HepG2 (cell line): ENCODE measurements around the gene LGALS4. TPM values are rescaled to one million over a fixed set of nuclear protein-coding genes. Genes with fewer than 3 reads are reported as not detected.

Experiments used
- ATF1 ChIP-seq: IDR thresholded peaks from 2 replicates; pipeline ENCODE4 v1.6.1; 2016; ENCODE audit warnings: mild to moderate bottlenecking, control low read depth
- ATF4 ChIP-seq, 2 experiments: fragments of 450-650 bp in 1 of 2; sonication (generic) in 1 of 2; formaldehyde crosslinking; IDR thresholded peaks; 2 replicates each; pipeline versions ENCODE4 v1.5.0 to v1.8.0; 2020 to 2022; ENCODE audit warnings: mild to moderate bottlenecking in 1 of 2, missing genetic modification reagents in 1 of 2
- CBX2 ChIP-seq, 2 experiments: fragments of 200-600 bp in 1 of 2; sonication (generic); formaldehyde crosslinking in 1 of 2; IDR thresholded peaks; 2 replicates each; pipeline versions ENCODE4 v1.7.0 to v1.8.1; 2018 to 2022; ENCODE audit warnings: low read depth in 2 of 2, low read length in 1 of 2, mild to moderate bottlenecking in 1 of 2, missing genetic modification reagents in 1 of 2
- GABPA ChIP-seq, 2 experiments: IDR thresholded peaks; 2 replicates each; pipeline ENCODE4 v1.6.1; 2011 to 2016; ENCODE audit warnings: low read depth in 2 of 2, low read length in 1 of 2, missing biosample characterization in 1 of 2, missing genetic modification characterization in 1 of 2
- GTF2F1 ChIP-seq: fragments of 150-350 bp; IDR thresholded peaks from 2 replicates; pipeline ENCODE4 v1.6.1; 2014; ENCODE audit warnings: low read length
- JARID2 ChIP-seq: sonication (generic); formaldehyde crosslinking; IDR thresholded peaks from 2 replicates; pipeline ENCODE4 v1.8.1; 2023; ENCODE audit warnings: missing genetic modification reagents, inconsistent platforms; ENCODE audit not compliant: insufficient replicate concordance
- KLF16 ChIP-seq, 2 experiments: sonication (generic) in 1 of 2; formaldehyde crosslinking in 1 of 2; IDR thresholded peaks; 2 replicates each; pipeline versions ENCODE4 v1.6.1 to v1.8.0; 2016 to 2023; ENCODE audit warnings: missing genetic modification reagents in 2 of 2, missing compliant biosample characterization in 1 of 2
- MED1 ChIP-seq: sonication (generic); formaldehyde crosslinking; IDR thresholded peaks from 2 replicates; pipeline ENCODE4 v1.4.0; 2020; ENCODE audit warnings: missing genetic modification reagents
- NFRKB ChIP-seq: fragments of 450-650 bp; IDR thresholded peaks from 2 replicates; pipeline ENCODE4 v1.6.1; 2017
- RFX1 ChIP-seq: fragments of 450-650 bp; IDR thresholded peaks from 2 replicates; pipeline ENCODE4 v1.6.1; 2017
- SNAPC2 ChIP-seq: sonication (generic); formaldehyde crosslinking; IDR thresholded peaks from 2 replicates; pipeline ENCODE4 v1.8.1; 2022; ENCODE audit warnings: mild to moderate bottlenecking, missing genetic modification reagents
- TBL1XR1 ChIP-seq: fragments of 150-350 bp; IDR thresholded peaks from 2 replicates; pipeline ENCODE4 v1.6.1; 2014; ENCODE audit warnings: borderline replicate concordance, low read length; ENCODE audit not compliant: partially characterized antibody
- TEAD3 ChIP-seq: optimal IDR thresholded peaks from 2 replicates; pipeline ENCODE3; 2016; ENCODE audit warnings: borderline replicate concordance
- U2AF1 ChIP-seq: fragments of 200-400 bp; formaldehyde crosslinking; optimal IDR thresholded peaks from 2 replicates; pipeline ENCODE3; 2017; ENCODE audit warnings: mild to moderate bottlenecking, low read depth, low read length
- ZNF546 ChIP-seq: sonication (generic); formaldehyde crosslinking; conservative IDR thresholded peaks from 2 replicates; pipeline ENCODE4 v1.8.1; 2023; ENCODE audit warnings: mild to moderate bottlenecking, missing genetic modification reagents
- ZNF563 ChIP-seq: sonication (generic); formaldehyde crosslinking; IDR thresholded peaks from 2 replicates; pipeline ENCODE4 v1.8.0; 2022; ENCODE audit warnings: mild to moderate bottlenecking, moderate library complexity, missing genetic modification reagents
- ZNF607 ChIP-seq: sonication (generic); formaldehyde crosslinking; IDR thresholded peaks from 2 replicates; pipeline ENCODE4 v1.5.1; 2020; ENCODE audit warnings: missing genetic modification reagents, mild to moderate bottlenecking, borderline replicate concordance
- polyA plus RNA-seq, 8 experiments: library from polyadenylated mRNA; depleted of rRNA in 3 of 8; stranded (reverse) in 7 of 8; unstranded in 1 of 8; fragments of >200 nt; fragmentation: Illumina TruSeq in 4 of 8; extraction: Trizol in 4 of 8; gene quantifications; 2 replicates each; pipeline versions ENCODE4 v1.2.1 to v1.2.3, GENCODE V29; 2011 to 2016; ENCODE audit warnings: low read depth in 4 of 8, missing spikeins in 1 of 8, mixed read lengths in 1 of 8; ENCODE audit not compliant: insufficient read depth in 1 of 8
- total RNA-seq, 5 experiments: library from RNA; depleted of rRNA; stranded (reverse); fragments of >200 nt; fragmentation: Illumina TruSeq; extraction: Trizol; gene quantifications; 2 replicates each; pipeline ENCODE4 v1.2.3, GENCODE V29; 2016; ENCODE audit warnings: low read depth in 1 of 5
- TF ChIP-seq, protein P1 (sequence below): sonication (generic); formaldehyde crosslinking; IDR thresholded peaks from 2 replicates; pipeline ENCODE4 v1.4.0; 2020; ENCODE audit warnings: missing genetic modification reagents, borderline replicate concordance
- TF ChIP-seq, protein P2 (sequence below): IDR thresholded peaks from 2 replicates; pipeline ENCODE4 v1.6.1; 2016; ENCODE audit warnings: low read depth, borderline replicate concordance
- TF ChIP-seq, protein P3 (sequence below): sonication (generic); formaldehyde crosslinking; IDR thresholded peaks from 2 replicates; pipeline ENCODE4 v1.5.0; 2020; ENCODE audit warnings: mild to moderate bottlenecking, missing genetic modification reagents
- TF ChIP-seq, protein P4 (sequence below), 2 experiments: sonication (generic) in 1 of 2; formaldehyde crosslinking in 1 of 2; IDR thresholded peaks; 2 replicates each; pipeline versions ENCODE4 v1.5.1 to v1.6.1; 2011 to 2020; ENCODE audit warnings: borderline replicate concordance in 1 of 2, low read depth in 1 of 2, low read length in 1 of 2, mild to moderate bottlenecking in 1 of 2, missing genetic modification reagents in 1 of 2, moderate library complexity in 1 of 2

LGALS4 gene
- total and polyA plus RNA-seq, 2 of the 13 experiments (the other 11 are each of a cell fraction or from before 2014, with no cell fraction given) = 0.24 to 0.71 TPM

GRCh38 chr19:38759590-38760003, 53.1 kb downstream of the LGALS4 start (continued):
- TF ChIP-seq KLF16 (CRISPR knock-in tag; IDR thresholded peaks at IDR 0.05) (peak in 1 of 2 experiments; percentile 63; a peak in 2 of 4 replicates), TBL1XR1 (peak; percentile 23), U2AF1 (no peak), ZNF607 (CRISPR knock-in tag) (no peak), RFX1 (peak; percentile 27; the same call in 1 of the 2 replicates), ATF1 (peak; percentile 63), ZNF563 (CRISPR knock-in tag) (0 out of 2 replicates have a peak, but pooled peaks have one; percentile 29), TEAD3 (CRISPR knock-in tag) (peak; percentile 69), ZNF546 (CRISPR knock-in tag) (no peak), SNAPC2 (CRISPR knock-in tag) (peak; percentile 73), MED1 (CRISPR knock-in tag) (peak; percentile 98), GABPA (IDR thresholded peaks at IDR 0.05; ENCODE audit: low read depth, low read length) (no peak), GABPA (CRISPR knock-in tag; IDR thresholded peaks at IDR 0.05; ENCODE audit: low read depth) (0 out of 2 replicates have a peak, but pooled peaks have one; percentile 34), JARID2 (CRISPR knock-in tag) (no peak), CBX2 (IDR thresholded peaks at IDR 0.05; ENCODE audit: low read depth, low read length) (no peak), CBX2 (CRISPR knock-in tag; IDR thresholded peaks at IDR 0.05; ENCODE audit: low read depth) (no peak), GTF2F1 (no peak), NFRKB (no peak), ATF4 (CRISPR knock-in tag; IDR thresholded peaks at IDR 0.05) (peak in 1 of 2 experiments; percentile 63; a peak in 2 of 4 replicates)
- TF ChIP-seq, protein P1, sequence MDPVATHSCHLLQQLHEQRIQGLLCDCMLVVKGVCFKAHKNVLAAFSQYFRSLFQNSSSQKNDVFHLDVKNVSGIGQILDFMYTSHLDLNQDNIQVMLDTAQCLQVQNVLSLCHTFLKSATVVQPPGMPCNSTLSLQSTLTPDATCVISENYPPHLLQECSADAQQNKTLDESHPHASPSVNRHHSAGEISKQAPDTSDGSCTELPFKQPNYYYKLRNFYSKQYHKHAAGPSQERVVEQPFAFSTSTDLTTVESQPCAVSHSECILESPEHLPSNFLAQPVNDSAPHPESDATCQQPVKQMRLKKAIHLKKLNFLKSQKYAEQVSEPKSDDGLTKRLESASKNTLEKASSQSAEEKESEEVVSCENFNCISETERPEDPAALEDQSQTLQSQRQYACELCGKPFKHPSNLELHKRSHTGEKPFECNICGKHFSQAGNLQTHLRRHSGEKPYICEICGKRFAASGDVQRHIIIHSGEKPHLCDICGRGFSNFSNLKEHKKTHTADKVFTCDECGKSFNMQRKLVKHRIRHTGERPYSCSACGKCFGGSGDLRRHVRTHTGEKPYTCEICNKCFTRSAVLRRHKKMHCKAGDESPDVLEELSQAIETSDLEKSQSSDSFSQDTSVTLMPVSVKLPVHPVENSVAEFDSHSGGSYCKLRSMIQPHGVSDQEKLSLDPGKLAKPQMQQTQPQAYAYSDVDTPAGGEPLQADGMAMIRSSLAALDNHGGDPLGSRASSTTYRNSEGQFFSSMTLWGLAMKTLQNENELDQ (CRISPR knock-in tag) = no peak
- TF ChIP-seq, protein P2, sequence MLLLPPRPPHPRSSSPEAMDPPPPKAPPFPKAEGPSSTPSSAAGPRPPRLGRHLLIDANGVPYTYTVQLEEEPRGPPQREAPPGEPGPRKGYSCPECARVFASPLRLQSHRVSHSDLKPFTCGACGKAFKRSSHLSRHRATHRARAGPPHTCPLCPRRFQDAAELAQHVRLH (CRISPR knock-in tag) = 0 out of 2 replicates have a peak, but pooled peaks have one; percentile 50
- TF ChIP-seq, protein P3, sequence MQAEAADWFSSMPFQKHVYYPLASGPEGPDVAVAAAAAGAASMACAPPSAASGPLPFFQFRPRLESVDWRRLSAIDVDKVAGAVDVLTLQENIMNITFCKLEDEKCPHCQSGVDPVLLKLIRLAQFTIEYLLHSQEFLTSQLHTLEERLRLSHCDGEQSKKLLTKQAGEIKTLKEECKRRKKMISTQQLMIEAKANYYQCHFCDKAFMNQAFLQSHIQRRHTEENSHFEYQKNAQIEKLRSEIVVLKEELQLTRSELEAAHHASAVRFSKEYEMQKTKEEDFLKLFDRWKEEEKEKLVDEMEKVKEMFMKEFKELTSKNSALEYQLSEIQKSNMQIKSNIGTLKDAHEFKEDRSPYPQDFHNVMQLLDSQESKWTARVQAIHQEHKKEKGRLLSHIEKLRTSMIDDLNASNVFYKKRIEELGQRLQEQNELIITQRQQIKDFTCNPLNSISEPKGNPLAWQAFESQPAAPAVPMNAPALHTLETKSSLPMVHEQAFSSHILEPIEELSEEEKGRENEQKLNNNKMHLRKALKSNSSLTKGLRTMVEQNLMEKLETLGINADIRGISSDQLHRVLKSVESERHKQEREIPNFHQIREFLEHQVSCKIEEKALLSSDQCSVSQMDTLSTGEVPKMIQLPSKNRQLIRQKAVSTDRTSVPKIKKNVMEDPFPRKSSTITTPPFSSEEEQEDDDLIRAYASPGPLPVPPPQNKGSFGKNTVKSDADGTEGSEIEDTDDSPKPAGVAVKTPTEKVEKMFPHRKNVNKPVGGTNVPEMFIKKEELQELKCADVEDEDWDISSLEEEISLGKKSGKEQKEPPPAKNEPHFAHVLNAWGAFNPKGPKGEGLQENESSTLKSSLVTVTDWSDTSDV (CRISPR knock-in tag) = no peak
- TF ChIP-seq, protein P4, sequence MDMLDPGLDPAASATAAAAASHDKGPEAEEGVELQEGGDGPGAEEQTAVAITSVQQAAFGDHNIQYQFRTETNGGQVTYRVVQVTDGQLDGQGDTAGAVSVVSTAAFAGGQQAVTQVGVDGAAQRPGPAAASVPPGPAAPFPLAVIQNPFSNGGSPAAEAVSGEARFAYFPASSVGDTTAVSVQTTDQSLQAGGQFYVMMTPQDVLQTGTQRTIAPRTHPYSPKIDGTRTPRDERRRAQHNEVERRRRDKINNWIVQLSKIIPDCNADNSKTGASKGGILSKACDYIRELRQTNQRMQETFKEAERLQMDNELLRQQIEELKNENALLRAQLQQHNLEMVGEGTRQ (IDR thresholded peaks at IDR 0.05; ENCODE audit: low read depth, low read length) = no peak
- TF ChIP-seq, protein P4 (CRISPR knock-in tag; IDR thresholded peaks at IDR 0.05; ENCODE audit: borderline replicate concordance) = no peak
